Adrenal gland (tissue), 12 donors: ENCODE results near the gene P2RY8. TPM values are rescaled to one million over a fixed set of nuclear protein-coding genes. Genes with fewer than 3 reads are reported as not detected.

ENCODE experiments used
- DNase-seq, 7 donors: peaks; one replicate each; pipeline ENCODE4 v3.0.0-alpha.2; 2019 to 2020
- H3K27ac ChIP-seq, 5 donors: fragments of 200-600 bp; sonication (generic) in 4 of 5; 1 replicate in 3 of 5; 2 replicates in 2 of 5; pipeline versions ENCODE4 v1.5.1 to v1.8.0; 2016 to 2020; ENCODE audit warnings: mild to moderate bottlenecking in 1 of 5
- H3K27me3 ChIP-seq: fragments of 200-600 bp; 2 replicates; pipeline ENCODE4 v1.8.0; 2021
- H3K36me3 ChIP-seq, 2 donors: fragments of 200-600 bp; replicated peaks in 1 of 2; 1 replicate in 1 of 2; 2 replicates in 1 of 2; pipeline versions ENCODE4 v1.5.1 to v1.8.0; 2018 to 2022
- H3K4me1 ChIP-seq, 2 donors: fragments of 200-600 bp; replicated peaks in 1 of 2; 1 replicate in 1 of 2; 2 replicates in 1 of 2; pipeline versions ENCODE4 v1.5.1 to v1.8.0; 2018 to 2021
- H3K4me3 ChIP-seq, 4 donors: fragments of 200-600 bp; sonication (generic) in 3 of 4; one replicate each; pipeline ENCODE4 v1.5.1; 2016 to 2018
- H3K9me3 ChIP-seq, 3 donors: fragments of 200-600 bp; sonication (generic) in 1 of 3; replicated peaks in 1 of 3; 1 replicate in 2 of 3; 2 replicates in 1 of 3; pipeline versions ENCODE4 v1.5.1 to v1.8.0; 2016 to 2021
- POLR2A ChIP-seq, 2 donors: fragments of 450-650 bp; IDR thresholded peaks; one replicate each; pipeline ENCODE4 v1.6.1; 2017; ENCODE audit warnings: antibody characterized with exemption in 2 of 2, mild to moderate bottlenecking in 2 of 2, moderate library complexity in 1 of 2
- WGBS, 4 donors: extraction: QIAGEN DNeasy Blood & Tissue Kit in 2 of 4; methylation state at CpG; one replicate each; pipeline versions ENCODE4 v1.1.5 to v1.1.7; 2013 to 2017; 5-methylcytosine and 5-hydroxymethylcytosine counted together
- intact Hi-C, 2 donors: fragments of 100-400 bp; cut with DNase I; formaldehyde crosslinking; loops; one replicate each; pipeline versions ENCODE4 v1.14.1 to v1.15.0; 2022 to 2023
- polyA plus RNA-seq, 3 donors: library from polyadenylated mRNA; stranded (reverse); fragments of 200-250 nt in 2 of 3; fragments of 350-450 nt in 1 of 3; fragmentation: Illumina TruSeq in 1 of 3; extraction: RNeasy Lipid Tissue Mini Kit (QIAGEN cat#74804) in 1 of 3; gene quantifications; one replicate each; pipeline ENCODE4 v1.2.3, GENCODE V29; 2013 to 2014
- total RNA-seq, 9 donors: library from RNA; depleted of rRNA in 4 of 9; stranded (reverse); fragments of >200 nt in 4 of 9; fragments of 120-200 nt in 1 of 9; fragmentation: NEBNext Ultra II Directional in 1 of 9; extraction: Animal tissue kit (Norgen Biotek cat#: 25700) in 1 of 9; gene quantifications; one replicate each; pipeline versions ENCODE4 v1.1.0 to v1.2.4, GENCODE V29; 2013 to 2023
- TF ChIP-seq, protein P1 (sequence below), 6 experiments: fragments of 450-650 bp in 4 of 6; fragments of 200-600 bp in 2 of 6; sonication (generic) in 1 of 6; IDR thresholded peaks; 1 replicate in 5 of 6; 2 replicates in 1 of 6; pipeline versions ENCODE4 v1.5.1 to v1.8.0; 2016 to 2021; ENCODE audit warnings: antibody characterized with exemption in 6 of 6, mild to moderate bottlenecking in 2 of 6, moderate library complexity in 1 of 6
- donor health status: healthy with polysubstance abuse.
- donor health status: Bipolar disorder and iron deficiency.
- donor health status: DM: yes; HTN: yes; CAD: no.
- donor health status: DM: no; HTN: no; CAD: no.
- donor health status: DM: no; HTN: no; CAD: no.
- donor health status: DM: yes; HTN: yes; CAD: no.

Gene P2RY8
- total and polyA plus RNA-seq, 12 donors = 1.9 to 13.4 (median 6.0) TPM

DNA sequence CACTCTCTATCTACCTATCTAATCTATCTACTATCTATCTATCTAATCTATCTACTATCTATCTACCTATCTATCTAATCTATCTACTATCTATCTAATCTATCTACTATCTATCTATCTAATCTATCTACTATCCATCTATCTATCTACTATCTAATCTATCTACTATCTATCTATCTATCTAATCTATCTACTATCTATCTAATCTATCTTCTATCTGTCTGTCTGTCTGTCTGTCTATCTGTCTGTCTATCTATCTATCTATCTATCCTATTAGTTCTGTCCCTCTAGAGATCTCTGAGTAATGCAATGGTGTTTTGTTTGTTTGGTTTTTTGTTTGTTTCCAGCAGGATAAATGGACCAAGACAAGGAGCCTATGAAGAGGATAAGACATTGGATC, 74.9 kb downstream of the P2RY8 start:
- no peak overlapping the region for H3K4me3 ChIP-seq
- TF ChIP-seq, protein P1, sequence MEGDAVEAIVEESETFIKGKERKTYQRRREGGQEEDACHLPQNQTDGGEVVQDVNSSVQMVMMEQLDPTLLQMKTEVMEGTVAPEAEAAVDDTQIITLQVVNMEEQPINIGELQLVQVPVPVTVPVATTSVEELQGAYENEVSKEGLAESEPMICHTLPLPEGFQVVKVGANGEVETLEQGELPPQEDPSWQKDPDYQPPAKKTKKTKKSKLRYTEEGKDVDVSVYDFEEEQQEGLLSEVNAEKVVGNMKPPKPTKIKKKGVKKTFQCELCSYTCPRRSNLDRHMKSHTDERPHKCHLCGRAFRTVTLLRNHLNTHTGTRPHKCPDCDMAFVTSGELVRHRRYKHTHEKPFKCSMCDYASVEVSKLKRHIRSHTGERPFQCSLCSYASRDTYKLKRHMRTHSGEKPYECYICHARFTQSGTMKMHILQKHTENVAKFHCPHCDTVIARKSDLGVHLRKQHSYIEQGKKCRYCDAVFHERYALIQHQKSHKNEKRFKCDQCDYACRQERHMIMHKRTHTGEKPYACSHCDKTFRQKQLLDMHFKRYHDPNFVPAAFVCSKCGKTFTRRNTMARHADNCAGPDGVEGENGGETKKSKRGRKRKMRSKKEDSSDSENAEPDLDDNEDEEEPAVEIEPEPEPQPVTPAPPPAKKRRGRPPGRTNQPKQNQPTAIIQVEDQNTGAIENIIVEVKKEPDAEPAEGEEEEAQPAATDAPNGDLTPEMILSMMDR (IDR thresholded peaks at IDR 0.05) = no peak
- no peak for TF ChIP-seq POLR2A (IDR thresholded peaks at IDR 0.05)
- intact Hi-C loops = no loop called here

DNA sequence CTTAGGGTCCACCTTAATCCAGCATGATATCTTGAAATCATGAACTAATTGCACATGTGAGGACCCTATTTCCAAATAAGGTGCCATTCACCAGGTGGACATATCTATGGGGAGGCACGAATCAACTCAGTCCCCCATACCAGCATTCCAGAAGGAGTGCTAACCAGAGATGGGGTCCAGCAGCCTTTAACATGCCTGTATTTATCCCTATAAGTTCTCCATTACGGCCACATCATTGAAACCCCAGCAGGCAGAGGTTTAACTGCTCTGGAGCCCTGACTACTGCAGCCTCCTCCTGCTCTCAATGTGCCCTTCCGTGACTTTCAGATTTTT, 81.1 kb downstream of the P2RY8 start:
- Histone ChIP-seq H3K4me1 (peaks cover 8 to 10% of the 10 kb centered on the region in 2 donors), H3K9me3 (no peaks in the 10 kb centered on the region), H3K27ac (no peak overlapping the region), H3K27me3 (no peaks in the 10 kb centered on the region), H3K36me3 (no peaks in the 10 kb centered on the region), H3K4me3 (no peak overlapping the region)
- intact Hi-C loops = loop anchor here in 1 of 2 donors (5.0 to 10.0 kb wide), 3 partner anchors 121 to 1139 kb away; no protein-coding TSS in a partner anchor
- TF ChIP-seq, protein P1 (IDR thresholded peaks at IDR 0.05) = no peak
- no peak for TF ChIP-seq POLR2A (IDR thresholded peaks at IDR 0.05)
- WGBS, 4 donors = 63 to 77% (median 74%) methylated on average over 3 of the region's 3 CpGs
- DNase-seq = no peak

More for the DNA sequence above, 74.9 kb downstream of the P2RY8 start:
- Histone ChIP-seq H3K36me3 (no peaks in the 10 kb centered on the region), H3K4me1 (no peaks in the 10 kb centered on the region), H3K9me3 (no peaks in the 10 kb centered on the region), H3K27me3 (peaks cover 4% of the 10 kb centered on the region), H3K27ac (peak overlapping the region in 1 of 5 donors; percentile 32)
- no peak for DNase-seq

DNA sequence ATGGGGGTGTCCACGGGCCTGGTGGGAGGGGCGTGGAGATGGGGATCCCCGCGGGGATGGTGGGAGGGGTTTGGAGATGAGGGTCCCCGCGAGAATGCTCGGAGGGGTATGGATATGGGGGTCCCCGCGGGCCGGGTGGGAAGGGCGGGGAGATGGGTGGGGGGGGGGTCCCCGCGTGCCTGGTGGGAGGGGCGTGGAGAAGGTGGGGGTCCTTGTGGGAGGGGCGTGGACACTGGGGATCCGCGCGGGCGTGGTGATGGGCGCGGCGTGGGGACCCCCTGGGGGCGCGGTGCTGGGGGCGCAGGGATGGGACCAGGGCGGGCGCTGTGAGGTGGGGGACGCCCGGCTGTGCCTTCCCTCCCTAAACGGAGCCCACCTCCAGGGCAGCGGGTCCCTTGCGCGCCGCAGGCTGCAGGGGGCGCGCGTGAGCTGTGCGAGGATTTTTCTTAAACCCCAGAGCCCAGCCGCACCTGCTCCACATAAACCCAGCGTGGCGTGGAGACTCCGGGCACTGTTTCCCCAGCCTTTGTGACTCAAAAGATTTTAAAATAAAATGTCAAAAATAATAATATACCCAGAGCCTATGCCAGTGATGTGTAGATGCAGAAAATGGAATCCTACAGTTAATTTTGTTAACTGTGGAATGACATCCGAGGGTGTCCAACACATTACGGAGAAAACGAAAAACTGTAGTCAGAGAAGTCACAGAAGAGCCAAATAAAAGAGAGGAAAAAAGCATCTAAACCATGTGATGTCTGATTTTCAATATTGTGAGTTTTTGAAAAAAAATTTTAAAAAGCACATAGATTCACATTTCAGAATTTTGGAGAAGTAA, 82.8 kb downstream of the P2RY8 start:
- 4 to 18% (median 6%) methylated on average over 10 to 45 of the region's 45 CpGs for WGBS, 4 donors
- Histone ChIP-seq H3K9me3 (no peaks in the 10 kb centered on the region), H3K4me1 (peaks cover 8 to 10% of the 10 kb centered on the region in 2 donors), H3K4me3 (peak overlapping the region in 1 of 4 donors; percentile 73), H3K36me3 (no peaks in the 10 kb centered on the region), H3K27ac (peak overlapping the region in 1 of 5 donors; percentile 100), H3K27me3 (no peaks in the 10 kb centered on the region)
- no peak for TF ChIP-seq POLR2A (IDR thresholded peaks at IDR 0.05)
- TF ChIP-seq, protein P1 (IDR thresholded peaks at IDR 0.05) = peak; percentile 93 to 97 (median 96)
- intact Hi-C loops = loop anchor here in 1 of 2 donors (10.0 kb wide), 1 partner anchor 1141 kb away; no protein-coding TSS in a partner anchor
- peak; percentile 79 to 94 (median 89) for DNase-seq

DNA sequence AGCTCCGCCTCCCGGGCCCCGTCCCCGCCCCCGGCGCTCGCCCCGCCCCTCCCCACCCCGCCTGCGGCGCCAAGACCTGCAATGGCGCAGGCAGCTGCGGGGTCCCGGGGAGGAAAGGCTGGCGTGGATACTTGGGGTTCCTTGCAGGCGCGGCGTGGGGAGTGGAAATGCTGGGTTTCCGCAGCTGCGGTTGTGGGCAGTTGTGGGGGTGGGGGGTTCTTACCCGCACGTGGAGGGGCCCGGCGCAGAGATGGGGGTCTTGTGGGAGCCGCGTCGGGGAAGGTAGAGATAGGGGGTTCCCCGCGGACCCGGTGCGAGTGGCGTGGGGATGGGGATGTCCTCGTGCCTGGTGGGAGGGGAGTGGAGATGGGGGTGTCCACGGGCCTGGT, 83.6 kb downstream of the P2RY8 start:
- Histone ChIP-seq H3K4me1 (peaks cover 8 to 10% of the 10 kb centered on the region in 2 donors), H3K4me3 (peak overlapping the region; percentile 32 to 73 (median 48)), H3K27ac (peak overlapping the region; percentile 71 to 100 (median 81)), H3K27me3 (no peaks in the 10 kb centered on the region), H3K36me3 (no peaks in the 10 kb centered on the region), H3K9me3 (no peaks in the 10 kb centered on the region)
- 0 to 1% (median 0%) methylated on average over 12 to 34 of the region's 34 CpGs; no CpG with 5 or more reads in 1 of the 4 donors for WGBS, 4 donors
- no peak for DNase-seq
- intact Hi-C loops = loop anchor here in 1 of 2 donors (10.0 kb wide), 1 partner anchor 1141 kb away; no protein-coding TSS in a partner anchor
- TF ChIP-seq, protein P1 (IDR thresholded peaks at IDR 0.05) = no peak
- peak in 1 of 2 donors; percentile 41 for TF ChIP-seq POLR2A (IDR thresholded peaks at IDR 0.05)
